Gastrocnemius medialis (tissue), 4 donors: Measurements from ENCODE around the gene GRAP2. TPM values are rescaled to one million over a fixed set of nuclear protein-coding genes. Genes with fewer than 3 reads are reported as not detected.

ENCODE experiments used
- ATAC-seq, 2 donors: fragments of 150-250 bp; one replicate each; pipeline ENCODE4 v1.9.1; 2016
- DNase-seq, 2 donors: peaks; one replicate each; pipeline ENCODE4 v3.0.0-alpha.2; 2019
- H3K27ac ChIP-seq, 4 donors: fragments of 200-600 bp; sonication (generic); 1 replicate in 1 of 4; 2 replicates in 3 of 4; pipeline ENCODE4 v1.5.1; 2016 to 2018; ENCODE audit warnings: mild to moderate bottlenecking in 2 of 4, moderate library complexity in 1 of 4
- H3K27me3 ChIP-seq, 3 donors: fragments of 200-600 bp; sonication (generic) in 2 of 3; 1 replicate in 1 of 3; 2 replicates in 2 of 3; pipeline versions ENCODE4 v1.5.1 to v1.6.0; 2016 to 2019; ENCODE audit warnings: mild to moderate bottlenecking in 1 of 3, moderate library complexity in 1 of 3
- H3K36me3 ChIP-seq, 2 donors: fragments of 200-600 bp; sonication (generic) in 1 of 2; one replicate each; pipeline ENCODE4 v1.5.1; 2017 to 2018
- H3K4me1 ChIP-seq, 2 donors: fragments of 200-600 bp; sonication (generic) in 1 of 2; one replicate each; pipeline ENCODE4 v1.5.1; 2016 to 2017; ENCODE audit warnings: mild to moderate bottlenecking in 2 of 2
- H3K4me3 ChIP-seq, 4 donors: fragments of 200-600 bp; sonication (generic) in 3 of 4; 1 replicate in 1 of 4; 2 replicates in 3 of 4; pipeline ENCODE4 v1.5.1; 2016 to 2019; ENCODE audit warnings: mild to moderate bottlenecking in 2 of 4
- H3K9me3 ChIP-seq, 3 donors: fragments of 200-600 bp; sonication (generic) in 2 of 3; 1 replicate in 1 of 3; 2 replicates in 2 of 3; pipeline ENCODE4 v1.5.1; 2016 to 2019
- POLR2A ChIP-seq, 2 donors: fragments of 450-650 bp; IDR thresholded peaks; one replicate each; pipeline ENCODE4 v1.6.1; 2017; ENCODE audit warnings: antibody characterized with exemption in 2 of 2, mild to moderate bottlenecking in 2 of 2, moderate library complexity in 2 of 2
- in situ Hi-C, 4 donors: fragments of 200-750 bp; cut with MboI; loops; one replicate each; pipeline versions ENCODE4 v1.15.0 to v1.8.0; 2017; ENCODE audit warnings: low sequenced_read_pairs in 4 of 4
- intact Hi-C: fragments of 100-400 bp; cut with DNase I; formaldehyde crosslinking; loops from one replicate; pipeline ENCODE4 v1.15.1; 2023; ENCODE audit warnings: low total_unique reads
- total RNA-seq, 4 donors: library from RNA; depleted of rRNA; stranded (reverse); fragments of >200 nt; gene quantifications; one replicate each; pipeline versions ENCODE4 v1.1.0 to v1.2.3, GENCODE V29; 2016
- TF ChIP-seq, protein P1 (sequence below), 5 experiments: fragments of 450-650 bp in 3 of 5; fragments of 200-600 bp in 2 of 5; sonication (generic) in 2 of 5; IDR thresholded peaks in 4 of 5; conservative IDR thresholded peaks in 1 of 5; 1 replicate in 4 of 5; 2 replicates in 1 of 5; pipeline ENCODE4 v1.5.1; 2016 to 2019; ENCODE audit warnings: antibody characterized with exemption in 5 of 5, mild to moderate bottlenecking in 3 of 5, moderate library complexity in 3 of 5

GRAP2 gene
- total RNA-seq, 4 donors from 2014 or later: 0.07 to 0.97 TPM; not detected in 2

DNA sequence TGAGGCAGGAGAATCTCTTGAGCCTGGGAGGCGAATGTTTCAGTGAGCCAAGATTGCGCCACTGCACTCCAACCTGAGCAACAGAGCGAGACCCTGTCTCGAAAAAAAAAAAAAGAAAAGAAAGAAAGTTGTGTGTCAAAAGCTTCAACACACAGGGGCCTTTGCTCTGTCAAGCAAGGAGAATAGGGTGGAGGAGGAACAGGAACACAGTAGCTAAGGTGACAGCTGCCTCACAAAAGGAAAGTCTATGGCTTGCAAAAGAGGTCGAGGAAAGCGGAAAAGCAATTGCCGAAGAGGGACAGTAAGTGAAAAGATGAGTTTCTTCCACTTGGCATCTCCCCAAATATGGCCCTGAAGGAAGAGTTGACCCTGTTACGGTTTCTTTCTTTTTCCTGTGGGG lies 32.9 kb downstream of the GRAP2 start:
- H3K27ac ChIP-seq: no peak overlapping the region
- H3K9me3 ChIP-seq: no peaks in the 10 kb centered on the region
- no peak overlapping the region for H3K4me3 ChIP-seq
- no peak for TF ChIP-seq POLR2A (IDR thresholded peaks at IDR 0.05)
- TF ChIP-seq, protein P1, sequence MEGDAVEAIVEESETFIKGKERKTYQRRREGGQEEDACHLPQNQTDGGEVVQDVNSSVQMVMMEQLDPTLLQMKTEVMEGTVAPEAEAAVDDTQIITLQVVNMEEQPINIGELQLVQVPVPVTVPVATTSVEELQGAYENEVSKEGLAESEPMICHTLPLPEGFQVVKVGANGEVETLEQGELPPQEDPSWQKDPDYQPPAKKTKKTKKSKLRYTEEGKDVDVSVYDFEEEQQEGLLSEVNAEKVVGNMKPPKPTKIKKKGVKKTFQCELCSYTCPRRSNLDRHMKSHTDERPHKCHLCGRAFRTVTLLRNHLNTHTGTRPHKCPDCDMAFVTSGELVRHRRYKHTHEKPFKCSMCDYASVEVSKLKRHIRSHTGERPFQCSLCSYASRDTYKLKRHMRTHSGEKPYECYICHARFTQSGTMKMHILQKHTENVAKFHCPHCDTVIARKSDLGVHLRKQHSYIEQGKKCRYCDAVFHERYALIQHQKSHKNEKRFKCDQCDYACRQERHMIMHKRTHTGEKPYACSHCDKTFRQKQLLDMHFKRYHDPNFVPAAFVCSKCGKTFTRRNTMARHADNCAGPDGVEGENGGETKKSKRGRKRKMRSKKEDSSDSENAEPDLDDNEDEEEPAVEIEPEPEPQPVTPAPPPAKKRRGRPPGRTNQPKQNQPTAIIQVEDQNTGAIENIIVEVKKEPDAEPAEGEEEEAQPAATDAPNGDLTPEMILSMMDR (IDR thresholded peaks at IDR 0.05 in 4 of 5, conservative IDR thresholded peaks at IDR 0.05 in 1 of 5): no peak
- DNase-seq: no peak
- intact Hi-C loops: loop anchor here (1.0 kb wide), 1 partner anchor 91 kb away; no protein-coding TSS in a partner anchor
- no peaks in the 10 kb centered on the region for H3K36me3 ChIP-seq
- peaks cover 20 to 23% (median 23%) of the 10 kb centered on the region in 3 donors for H3K27me3 ChIP-seq
- ATAC-seq: no peak
- H3K4me1 ChIP-seq: no peaks in the 10 kb centered on the region
- in situ Hi-C loops: no loop called here

DNA sequence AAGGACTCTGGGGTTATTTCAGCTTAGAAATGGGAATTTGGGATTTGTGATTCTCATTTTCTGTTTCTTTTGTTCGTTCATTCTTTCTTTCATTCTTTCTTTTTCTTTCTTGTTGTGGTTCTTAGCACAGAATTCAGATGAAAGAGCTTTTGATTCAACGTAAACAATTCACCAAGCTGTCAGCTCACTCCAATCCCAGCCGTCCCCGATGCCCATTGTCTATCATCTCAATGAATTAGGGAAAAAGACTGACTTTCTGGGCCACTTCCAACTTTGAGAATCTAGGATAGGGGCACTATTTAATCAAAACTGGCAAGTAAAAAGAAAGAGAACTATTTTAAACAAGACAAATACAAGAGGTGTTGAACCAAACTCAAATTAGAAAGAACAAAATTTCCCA lies 34.2 kb downstream of the GRAP2 start:
- no peaks in the 10 kb centered on the region for H3K36me3 ChIP-seq
- ATAC-seq (no peak), DNase-seq (no peak)
- TF ChIP-seq, protein P1 (IDR thresholded peaks at IDR 0.05 in 4 of 5, conservative IDR thresholded peaks at IDR 0.05 in 1 of 5): no peak
- TF ChIP-seq POLR2A (IDR thresholded peaks at IDR 0.05): no peak
- H3K27me3 ChIP-seq: peaks cover 16 to 19% (median 17%) of the 10 kb centered on the region in 3 donors
- H3K4me3 ChIP-seq: no peak overlapping the region
- intact Hi-C loops: no loop called here
- in situ Hi-C loops: no loop called here
- no peaks in the 10 kb centered on the region for H3K9me3 ChIP-seq
- H3K4me1 ChIP-seq: no peaks in the 10 kb centered on the region
- no peak overlapping the region for H3K27ac ChIP-seq

DNA sequence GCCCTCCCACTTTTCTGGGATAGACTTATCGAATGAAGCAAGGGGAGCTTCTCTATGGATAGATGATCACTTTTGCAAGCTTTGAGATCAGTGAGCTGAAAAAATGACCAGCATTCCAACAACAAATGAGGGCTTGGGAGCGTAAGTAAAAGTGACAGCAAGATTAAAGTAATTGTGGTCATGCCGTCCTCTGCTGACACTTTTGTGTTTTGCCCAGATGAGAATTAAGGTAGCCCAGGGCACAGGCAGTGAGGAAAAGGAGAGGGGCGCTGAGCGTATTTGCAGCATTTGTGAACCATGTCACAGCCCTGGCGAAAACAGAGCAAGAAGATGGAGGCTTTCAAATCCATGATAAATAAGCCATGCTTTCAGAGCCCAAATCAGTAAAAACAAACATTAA lies 34.7 kb downstream of the GRAP2 start:
- DNase-seq: no peak
- in situ Hi-C loops (no loop called here), intact Hi-C loops (no loop called here)
- no peaks in the 10 kb centered on the region for H3K4me1 ChIP-seq
- peaks cover 14 to 16% (median 15%) of the 10 kb centered on the region in 3 donors for H3K27me3 ChIP-seq
- H3K4me3 ChIP-seq: no peak overlapping the region
- no peaks in the 10 kb centered on the region for H3K9me3 ChIP-seq
- no peak for TF ChIP-seq POLR2A (IDR thresholded peaks at IDR 0.05)
- TF ChIP-seq, protein P1 (IDR thresholded peaks at IDR 0.05 in 4 of 5, conservative IDR thresholded peaks at IDR 0.05 in 1 of 5): no peak
- ATAC-seq: no peak
- no peaks in the 10 kb centered on the region for H3K36me3 ChIP-seq
- no peak overlapping the region for H3K27ac ChIP-seq

DNA sequence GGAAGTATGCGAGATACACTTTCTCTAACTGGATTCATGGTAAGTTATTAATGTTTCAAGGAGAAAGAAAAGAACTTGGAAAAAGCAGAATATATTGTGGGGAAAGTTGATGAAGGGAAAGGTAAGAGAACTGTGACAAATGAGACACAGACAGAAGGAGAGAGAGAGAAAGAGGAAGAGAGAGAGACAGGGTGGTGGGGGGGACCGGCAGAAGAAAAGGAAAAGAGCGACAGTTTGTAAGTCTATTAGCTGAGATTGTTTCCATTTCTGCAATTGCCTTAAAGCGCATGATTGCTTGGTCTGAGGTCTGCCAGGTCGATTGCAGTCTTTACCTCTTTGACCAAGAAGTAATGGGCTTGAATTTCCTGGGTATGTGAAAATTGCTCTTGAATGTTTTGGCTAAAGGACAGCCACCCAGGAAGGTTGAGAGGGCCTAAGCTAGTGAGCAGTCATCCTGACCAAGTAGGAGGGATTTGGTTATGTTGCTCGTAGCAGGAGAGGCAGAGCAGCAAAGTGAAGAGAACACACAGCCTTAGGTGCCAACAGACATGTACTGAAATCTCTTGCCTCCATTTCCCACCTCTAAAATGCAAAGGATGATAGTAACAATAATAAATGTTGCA lies 35.8 kb downstream of the GRAP2 start:
- intact Hi-C loops: no loop called here

More for the DNA sequence above, 35.8 kb downstream of the GRAP2 start:
- no peak for ATAC-seq
- Histone ChIP-seq H3K27ac (no peak overlapping the region), H3K36me3 (no peaks in the 10 kb centered on the region), H3K9me3 (no peaks in the 10 kb centered on the region), H3K4me1 (no peaks in the 10 kb centered on the region), H3K4me3 (no peak overlapping the region), H3K27me3 (peaks cover 7 to 15% (median 9%) of the 10 kb centered on the region in 3 donors)
- no peak for DNase-seq
- in situ Hi-C loops: no loop called here
- no peak for TF ChIP-seq POLR2A (IDR thresholded peaks at IDR 0.05)
- TF ChIP-seq, protein P1 (IDR thresholded peaks at IDR 0.05 in 4 of 5, conservative IDR thresholded peaks at IDR 0.05 in 1 of 5): no peak
